NCI-H526 (cell line): Measurements from ENCODE around the gene IKBKE.
A peak's percentile ranks its signal among the peaks of the same experiment; 100 is the strongest.

Experiments
- DNase-seq, 2 experiments: peaks; one replicate each; lab custom pipeline; 2025; lab: John Stamatoyannopoulos, UW

Gene IKBKE

GRCh38 chr1:206455289-206455665 lies 15.0 kb upstream of the IKBKE start:
- no peak for DNase-seq

GRCh38 chr1:206455666-206456344 lies 14.5 kb upstream of the IKBKE start:
- DNase-seq = peak; percentile 27 to 55

DNA sequence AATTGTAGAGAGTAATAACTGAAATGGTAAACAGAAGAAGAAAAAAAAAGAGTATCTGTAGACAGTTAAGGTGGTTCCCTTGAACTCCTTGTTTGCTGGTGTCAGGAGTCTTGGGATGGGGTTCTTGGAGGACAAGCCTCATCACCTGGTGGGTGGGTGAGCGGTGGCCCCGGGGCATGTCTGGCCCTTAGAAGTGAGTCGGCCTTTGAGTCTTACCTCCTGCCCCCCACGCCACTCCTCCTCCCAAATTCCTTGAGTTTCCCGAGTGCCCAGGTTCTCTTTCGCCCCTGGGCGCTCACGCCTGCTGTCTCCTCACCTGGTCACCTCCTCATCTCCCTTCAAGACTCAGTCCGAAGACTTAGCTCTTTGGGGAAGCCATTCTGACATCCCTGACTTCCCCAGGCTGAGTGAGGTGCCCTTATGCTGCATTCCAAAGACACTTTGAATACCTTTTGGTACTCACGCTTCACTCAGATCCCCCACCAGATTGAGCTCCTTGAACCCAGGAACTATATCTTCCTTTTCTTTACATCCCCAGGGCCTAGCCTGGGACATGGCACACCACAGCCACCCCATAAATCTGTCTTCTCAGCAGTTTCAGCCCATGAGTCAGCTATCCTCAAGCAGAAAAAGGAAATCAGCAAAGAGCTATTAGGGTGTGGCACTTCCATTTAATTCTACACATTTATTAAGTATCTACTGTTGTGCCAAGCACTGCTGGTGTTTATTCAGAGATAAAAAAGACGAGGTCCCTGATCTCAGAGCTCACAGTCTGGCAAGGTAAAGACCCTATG lies 13.5 kb upstream of the IKBKE start:
- no peak for DNase-seq

GRCh38 chr1:206457408-206458120 lies 12.7 kb upstream of the IKBKE start:
- no peak for DNase-seq

GRCh38 chr1:206459703-206460102 lies 10.6 kb upstream of the IKBKE start:
- no peak for DNase-seq

DNA sequence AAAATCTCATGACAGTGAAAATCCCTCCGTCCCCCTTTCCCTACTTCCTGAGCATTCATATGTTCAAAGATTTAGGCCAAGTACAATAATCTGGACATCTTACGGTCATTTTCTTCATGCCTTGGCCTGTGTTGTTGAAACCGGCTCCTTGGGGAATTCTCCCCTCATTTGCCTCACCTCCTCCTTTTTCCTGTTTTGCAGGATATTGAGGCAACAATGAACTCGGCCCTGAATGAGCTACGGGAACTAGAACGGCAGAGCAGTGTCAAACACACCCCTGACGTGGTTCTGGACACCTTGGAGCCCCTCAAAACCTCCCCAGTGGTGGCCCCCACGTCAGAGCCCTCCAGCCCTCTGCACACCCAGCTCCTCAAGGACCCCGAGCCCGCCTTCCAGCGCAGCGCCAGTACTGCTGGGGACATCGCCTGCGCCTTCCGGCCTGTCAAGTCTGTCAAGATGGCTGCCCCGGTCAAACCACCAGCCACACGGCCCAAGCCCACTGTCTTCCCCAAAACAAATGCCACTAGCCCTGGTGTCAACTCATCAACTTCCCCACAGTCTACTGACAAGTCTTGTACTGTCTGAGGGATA lies 9.3 kb upstream of the IKBKE start:
- no peak for DNase-seq

- peak; percentile 16 to 71 for DNase-seq
These were observed 8.4 kb upstream of the IKBKE start for GRCh38 chr1:206461602-206462455.

- no peak for DNase-seq
These were observed 7.1 kb upstream of the IKBKE start for GRCh38 chr1:206463137-206463536.

GRCh38 chr1:206463911-206464310 lies 6.4 kb upstream of the IKBKE start:
- DNase-seq = no peak

- DNase-seq = no peak
These were observed 5.8 kb upstream of the IKBKE start for GRCh38 chr1:206464456-206464964.

DNA sequence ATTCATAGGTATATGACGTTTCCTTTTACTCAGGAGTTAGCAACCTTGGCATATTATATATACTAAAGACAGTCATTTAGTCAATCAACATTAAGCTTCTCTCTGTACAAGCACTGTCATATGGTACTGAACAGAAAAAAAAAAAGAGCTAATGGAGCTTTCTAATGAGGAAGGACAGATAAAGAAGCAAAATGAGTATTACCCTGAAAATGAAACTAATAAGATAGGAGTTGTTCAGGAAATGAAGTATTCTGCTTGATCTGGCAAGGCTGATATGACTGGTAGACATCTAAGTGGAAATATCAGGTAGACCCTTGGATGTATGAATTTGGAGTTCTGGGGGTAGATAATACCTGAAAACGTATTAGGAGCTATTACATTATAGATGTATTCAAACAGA lies 4.3 kb upstream of the IKBKE start:
- DNase-seq = no peak

GRCh38 chr1:206466840-206467649 lies 3.2 kb upstream of the IKBKE start:
- no peak for DNase-seq

GRCh38 chr1:206467915-206468314 lies 2.4 kb upstream of the IKBKE start:
- no peak for DNase-seq

GRCh38 chr1:206468571-206468970 lies 1.7 kb upstream of the IKBKE start:
- no peak for DNase-seq

GRCh38 chr1:206469411-206469932 lies 804 bp upstream of the IKBKE start:
- no peak for DNase-seq

- peak in 1 of 2 experiments; percentile 29 for DNase-seq
These were observed 577 bp downstream of the IKBKE start for GRCh38 chr1:206470692-206471414.

- DNase-seq = no peak
These were observed 1.1 kb downstream of the IKBKE start for GRCh38 chr1:206471415-206471801.

DNA sequence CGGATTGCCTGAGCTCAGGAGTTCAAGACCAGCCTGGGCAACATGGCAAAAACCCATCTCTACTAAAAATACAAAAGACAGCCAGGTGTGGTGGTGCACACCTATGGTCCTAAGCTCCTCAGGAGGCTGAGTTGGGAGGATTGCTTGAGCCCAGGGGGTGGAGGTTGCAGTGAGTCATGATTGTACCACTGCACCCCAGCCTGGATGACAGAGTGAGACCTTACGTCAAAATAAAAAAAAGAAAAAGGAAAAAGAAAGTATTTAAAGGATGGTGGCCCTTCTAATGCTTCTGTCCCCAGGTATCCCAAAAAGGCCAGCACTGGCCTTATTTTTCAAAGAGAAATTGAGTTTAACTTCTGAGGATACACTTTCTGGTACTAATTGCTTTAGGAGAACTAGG lies 1.7 kb downstream of the IKBKE start:
- DNase-seq = no peak

DNA sequence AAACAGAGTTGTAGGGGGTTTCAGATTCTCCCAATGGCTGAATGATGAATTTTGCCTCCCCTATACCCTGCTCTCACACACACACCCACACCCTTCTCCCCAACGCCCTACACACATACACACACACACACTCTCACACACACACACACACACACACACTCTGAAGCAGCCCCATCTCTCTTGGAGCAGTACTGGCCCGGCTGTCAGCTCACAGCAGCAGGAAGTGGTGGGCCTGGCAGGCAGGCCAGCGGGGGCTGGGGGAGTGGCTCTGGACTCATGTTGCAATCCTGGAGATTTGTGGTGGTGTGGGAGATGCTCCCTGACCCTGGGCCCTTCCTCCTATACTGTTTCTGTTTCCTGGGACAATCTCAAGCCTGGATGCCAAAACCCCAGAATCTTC lies 2.2 kb downstream of the IKBKE start:
- no peak for DNase-seq

GRCh38 chr1:206472886-206473285 lies 2.6 kb downstream of the IKBKE start:
- no peak for DNase-seq
